Keratinocyte (primary cell): ENCODE results near the gene MALSU1.

Experiments
- CTCF ChIP-seq, 3 experiments: IDR thresholded peaks in 1 of 3; conservative IDR thresholded peaks in 1 of 3; optimal IDR thresholded peaks in 1 of 3; 2 replicates in 2 of 3; 3 replicates in 1 of 3; pipeline versions ENCODE3 to v1.5.1; 2011; ENCODE audit warnings: low read length in 3 of 3, mild to moderate bottlenecking in 3 of 3, moderate library complexity in 2 of 3, control low read depth in 1 of 3, inconsistent platforms in 1 of 3; ENCODE audit not compliant: insufficient read depth in 2 of 3; ENCODE audit errors: extremely low read depth in 1 of 3
- EZH2 ChIP-seq: IDR thresholded peaks from one replicate; pipeline ENCODE4 v1.6.1; 2012; ENCODE audit warnings: inconsistent platforms, mild to moderate bottlenecking, low read length, moderate library complexity

- TF ChIP-seq CTCF (optimal IDR thresholded peaks at IDR 0.05 in 1 of 3, IDR thresholded peaks at IDR 0.05 in 1 of 3, conservative IDR thresholded peaks at IDR 0.05 in 1 of 3; ENCODE audit: extremely low read depth in 1 of 3, insufficient read depth in 2 of 3, low read length in 3 of 3): no peak
- TF ChIP-seq EZH2: no peak
These were observed 50.5 kb downstream of the MALSU1 start for GRCh38 chr7:23349484-23350157.
